ENCODE results near the gene LDLR. TPM values are rescaled to one million over a fixed set of nuclear protein-coding genes. Genes with fewer than 3 reads are reported as not detected.
A peak's percentile ranks its signal among the peaks of the same experiment; 100 is the strongest.

Gene LDLR
- 8.2 TPM for total RNA-seq
- long read RNA-seq, partial matches to known transcripts: 5 of 5 reads
- long read RNA-seq, other reads (novel, unspliced or antisense): 0 of 5 reads

- Histone ChIP-seq H3K4me1 (peaks cover 81% of the 10 kb centered on the region), H3K27me3 (ENCODE audit: low read depth) (no peaks in the 10 kb centered on the region), H3K36me3 (peaks cover 3% of the 10 kb centered on the region), H3K4me3 (peak within 1 kb of the TSS; percentile 74), H3K9me3 (replicated peaks) (no peaks in the 10 kb centered on the region), H3K27ac (replicated peaks) (peak within 1 kb of the TSS; percentile 95)
- intact Hi-C loops (cut with micrococcal nuclease): loop anchor here (10.0 kb wide), 1 partner anchor 55 kb away; no protein-coding TSS in a partner anchor
- peak; percentile 76 for DNase-seq
- no peak for TF ChIP-seq CTCF (IDR thresholded peaks at IDR 0.05; ENCODE audit: borderline replicate concordance)
Measured at GRCh38 chr19:11089254-11090013, at the start of gene LDLR. LDLR (plus strand) TSS chr19:11089463; CDS start chr19:11089549, 86 bp downstream.

GRCh38 chr19:11041194-11041593, 48.1 kb upstream of the LDLR start:
- Histone ChIP-seq H3K4me3 (no peak overlapping the region), H3K27me3 (ENCODE audit: low read depth) (no peaks in the 10 kb centered on the region), H3K9me3 (replicated peaks) (no peaks in the 10 kb centered on the region), H3K36me3 (peaks cover 78% of the 10 kb centered on the region), H3K4me1 (peaks cover 1% of the 10 kb centered on the region), H3K27ac (replicated peaks) (no peak overlapping the region)
- intact Hi-C loops (cut with micrococcal nuclease): no loop called here
- TF ChIP-seq CTCF (IDR thresholded peaks at IDR 0.05; ENCODE audit: borderline replicate concordance): no peak
- no peak for DNase-seq

- Histone ChIP-seq H3K4me3 (no peak overlapping the region), H3K9me3 (replicated peaks) (no peaks in the 10 kb centered on the region), H3K27ac (replicated peaks) (no peak overlapping the region), H3K36me3 (peaks cover 72% of the 10 kb centered on the region), H3K4me1 (no peaks in the 10 kb centered on the region), H3K27me3 (ENCODE audit: low read depth) (no peaks in the 10 kb centered on the region)
- intact Hi-C loops (cut with micrococcal nuclease): no loop called here
- no peak for TF ChIP-seq CTCF (IDR thresholded peaks at IDR 0.05; ENCODE audit: borderline replicate concordance)
- DNase-seq: no peak
Measured at GRCh38 chr19:11041966-11042627, 47.2 kb upstream of the LDLR start.

- no peak for DNase-seq
- no peaks in the 10 kb centered on the region for H3K4me1 ChIP-seq
- no peaks in the 10 kb centered on the region for H3K27me3 ChIP-seq (ENCODE audit: low read depth)
- no peak for TF ChIP-seq CTCF (IDR thresholded peaks at IDR 0.05; ENCODE audit: borderline replicate concordance)
- no peak overlapping the region for H3K4me3 ChIP-seq
- no peak overlapping the region for H3K27ac ChIP-seq (replicated peaks)
- H3K9me3 ChIP-seq (replicated peaks): no peaks in the 10 kb centered on the region
- intact Hi-C loops (cut with micrococcal nuclease): no loop called here
- peaks cover 63% of the 10 kb centered on the region for H3K36me3 ChIP-seq
Measured at GRCh38 chr19:11044431-11044830, 44.8 kb upstream of the LDLR start.

- no peak overlapping the region for H3K4me3 ChIP-seq
- H3K9me3 ChIP-seq (replicated peaks): no peaks in the 10 kb centered on the region
- intact Hi-C loops (cut with micrococcal nuclease): no loop called here
- H3K36me3 ChIP-seq: peaks cover 57% of the 10 kb centered on the region
- no peak overlapping the region for H3K27ac ChIP-seq (replicated peaks)
- TF ChIP-seq CTCF (IDR thresholded peaks at IDR 0.05; ENCODE audit: borderline replicate concordance): no peak
- H3K4me1 ChIP-seq: no peaks in the 10 kb centered on the region
- DNase-seq: no peak
- H3K27me3 ChIP-seq (ENCODE audit: low read depth): no peaks in the 10 kb centered on the region
Measured at GRCh38 chr19:11045536-11045935, 43.7 kb upstream of the LDLR start.

All from left ventricle myocardium inferior (tissue), 1 donor.